Measurements from ENCODE around the gene ZFHX2.
"Not testable (repeated sequence)": the region's sequence is repeated elsewhere in the genome, so short reads cannot be mapped to it uniquely, and the experiment has no call there.

ZFHX2 gene

GRCh38 chr14:23544511-23545447, 6.8 kb downstream of the ZFHX2 start:
- no peak for DNase-seq (ENCODE audit: low read depth in 1 of 2, low spot score in 1 of 2)

DNA sequence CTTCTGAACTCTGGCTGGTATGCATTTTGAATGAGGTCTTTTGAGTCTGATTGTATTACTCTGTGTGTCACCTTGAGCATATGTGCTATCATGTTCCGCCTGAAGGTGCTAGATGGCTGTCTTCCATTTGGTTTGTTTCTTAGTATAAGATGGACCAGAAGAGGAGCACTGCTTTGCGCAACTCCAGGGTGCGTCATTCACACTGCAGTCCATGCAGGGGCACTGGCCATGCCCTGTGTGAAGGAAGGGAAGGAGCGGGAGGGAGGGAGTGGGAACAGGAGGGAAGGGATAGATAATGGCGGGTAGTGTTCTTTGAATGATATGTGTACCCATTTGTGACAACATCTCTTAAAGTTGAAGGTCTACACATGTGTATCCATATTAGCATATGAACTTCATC, 8.2 kb downstream of the ZFHX2 start:
- DNase-seq (ENCODE audit: low read depth in 1 of 2, low spot score in 1 of 2) = no peak

- DNase-seq (ENCODE audit: low read depth in 1 of 2, low spot score in 1 of 2) = no peak
These were observed 9.3 kb downstream of the ZFHX2 start for GRCh38 chr14:23542261-23542660.

DNA sequence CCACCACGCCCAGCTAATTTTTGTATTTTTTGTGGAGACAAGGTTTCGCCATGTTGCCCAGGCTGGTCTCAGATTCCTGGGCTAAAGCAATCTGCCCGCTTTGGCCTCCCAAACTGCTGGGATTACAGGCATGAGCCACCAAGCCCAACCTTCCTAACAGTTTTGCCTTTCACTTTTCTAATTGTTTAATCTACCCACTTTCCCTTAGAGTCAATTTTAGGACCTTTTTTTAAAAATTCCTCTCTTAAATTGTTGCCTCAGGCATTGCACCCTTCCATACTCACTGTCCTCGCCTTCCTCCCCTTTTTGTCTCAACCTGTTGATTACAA, 11.5 kb downstream of the ZFHX2 start:
- DNase-seq (ENCODE audit: low read depth in 1 of 2, low spot score in 1 of 2) = no peak

GRCh38 chr14:23539248-23540140, 12.1 kb downstream of the ZFHX2 start:
- DNase-seq (ENCODE audit: low read depth in 1 of 2, low spot score in 1 of 2) = no peak

DNA sequence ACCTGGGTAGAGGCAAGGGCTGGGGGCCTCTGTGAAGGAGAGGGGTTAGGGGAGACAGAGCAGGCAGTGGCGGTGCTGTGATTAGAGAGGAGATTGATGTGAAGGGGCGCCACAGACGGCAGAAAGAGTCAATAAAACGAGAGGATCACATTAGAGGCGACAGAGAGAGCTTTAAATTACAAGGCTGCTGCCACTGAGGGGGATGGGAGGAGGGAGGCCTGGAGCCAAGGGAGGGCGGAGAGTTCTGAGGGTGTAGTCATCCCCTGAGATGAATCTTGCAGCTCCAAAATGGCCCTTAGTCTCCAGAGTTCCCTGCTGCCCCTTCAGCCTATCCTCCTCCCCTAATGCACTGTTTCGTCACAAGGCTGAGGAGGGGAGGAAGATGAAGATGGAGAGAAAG, 12.8 kb downstream of the ZFHX2 start:
- no peak for DNase-seq (ENCODE audit: low read depth in 1 of 2, low spot score in 1 of 2)

DNA sequence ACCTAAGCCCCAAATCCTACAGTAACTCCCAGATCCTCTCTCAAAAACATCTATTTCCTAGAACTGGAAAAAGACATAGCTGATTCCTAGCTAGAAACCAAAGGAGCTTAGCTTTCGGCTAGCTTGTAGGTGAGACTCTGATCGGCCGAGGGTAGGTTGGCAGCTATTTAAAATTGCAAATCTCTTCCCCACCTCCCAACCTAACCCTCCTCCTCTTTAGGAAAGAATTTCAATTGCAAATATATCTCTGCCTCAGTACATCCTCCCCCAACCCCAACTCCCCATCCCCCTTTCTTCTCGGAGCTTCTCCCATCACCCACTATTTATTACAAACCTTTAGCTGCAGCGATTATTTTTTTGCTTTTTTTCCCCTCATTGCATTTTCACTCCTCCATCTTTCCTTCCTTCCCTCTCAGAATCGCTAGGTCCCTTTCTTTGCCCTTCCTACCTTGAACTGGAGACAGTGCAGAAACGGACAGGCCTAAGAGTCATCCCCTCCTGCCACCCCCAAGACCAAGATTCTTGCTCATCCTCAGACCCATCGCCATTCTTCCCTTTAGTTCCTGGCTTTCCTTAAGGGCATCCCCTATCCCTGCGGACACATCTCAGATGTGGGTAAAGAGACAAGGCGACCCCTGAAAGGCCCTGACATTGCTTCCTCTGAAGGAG, 13.4 kb downstream of the ZFHX2 start:
- no peak for DNase-seq (ENCODE audit: low read depth in 1 of 2, low spot score in 1 of 2)

- DNase-seq (ENCODE audit: low read depth in 1 of 2, low spot score in 1 of 2) = no peak
These were observed 14.1 kb downstream of the ZFHX2 start for GRCh38 chr14:23537351-23538049.

GRCh38 chr14:23536906-23537305, 14.7 kb downstream of the ZFHX2 start:
- DNase-seq (ENCODE audit: low read depth in 1 of 2, low spot score in 1 of 2) = not testable (repeated sequence)

DNA sequence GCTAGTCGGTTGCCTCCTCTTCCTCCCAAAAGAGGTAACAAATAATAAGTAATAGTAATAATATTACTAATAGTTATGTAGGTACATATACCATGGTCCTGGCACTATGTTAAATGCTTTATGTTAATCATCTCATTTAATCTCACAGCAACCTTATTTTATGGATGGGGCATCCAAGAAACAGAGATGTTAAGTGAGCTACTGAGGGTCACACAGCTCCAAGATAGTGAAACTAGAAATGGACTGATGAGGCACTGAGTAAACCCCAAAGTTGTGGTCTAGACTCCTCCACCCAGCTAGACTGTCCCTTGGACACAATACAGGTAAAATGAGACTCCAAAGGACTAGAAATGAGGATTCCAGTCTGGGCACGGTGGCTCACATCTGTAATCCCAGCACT, 15.1 kb downstream of the ZFHX2 start:
- no peak for DNase-seq (ENCODE audit: low read depth in 1 of 2, low spot score in 1 of 2)

DNA sequence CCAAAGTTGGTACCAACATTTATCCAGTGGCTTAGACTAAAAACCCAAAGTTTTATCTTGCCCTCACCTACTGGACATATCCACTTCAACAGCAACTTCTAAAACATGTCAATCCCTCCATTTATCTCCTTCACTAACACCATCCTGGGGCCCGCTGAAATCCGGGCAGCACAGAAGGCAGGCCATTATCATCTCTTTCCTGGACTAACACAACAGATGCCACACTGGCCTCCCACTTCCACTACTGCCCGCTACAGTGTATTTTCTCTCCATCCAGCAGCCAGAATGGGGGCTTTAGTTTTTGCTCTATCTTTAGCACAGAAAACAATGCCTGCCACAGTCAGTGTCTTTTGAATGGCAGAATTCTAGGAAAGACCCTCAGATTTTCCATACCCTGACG, 15.6 kb downstream of the ZFHX2 start:
- no peak for DNase-seq (ENCODE audit: low read depth in 1 of 2, low spot score in 1 of 2)

DNA sequence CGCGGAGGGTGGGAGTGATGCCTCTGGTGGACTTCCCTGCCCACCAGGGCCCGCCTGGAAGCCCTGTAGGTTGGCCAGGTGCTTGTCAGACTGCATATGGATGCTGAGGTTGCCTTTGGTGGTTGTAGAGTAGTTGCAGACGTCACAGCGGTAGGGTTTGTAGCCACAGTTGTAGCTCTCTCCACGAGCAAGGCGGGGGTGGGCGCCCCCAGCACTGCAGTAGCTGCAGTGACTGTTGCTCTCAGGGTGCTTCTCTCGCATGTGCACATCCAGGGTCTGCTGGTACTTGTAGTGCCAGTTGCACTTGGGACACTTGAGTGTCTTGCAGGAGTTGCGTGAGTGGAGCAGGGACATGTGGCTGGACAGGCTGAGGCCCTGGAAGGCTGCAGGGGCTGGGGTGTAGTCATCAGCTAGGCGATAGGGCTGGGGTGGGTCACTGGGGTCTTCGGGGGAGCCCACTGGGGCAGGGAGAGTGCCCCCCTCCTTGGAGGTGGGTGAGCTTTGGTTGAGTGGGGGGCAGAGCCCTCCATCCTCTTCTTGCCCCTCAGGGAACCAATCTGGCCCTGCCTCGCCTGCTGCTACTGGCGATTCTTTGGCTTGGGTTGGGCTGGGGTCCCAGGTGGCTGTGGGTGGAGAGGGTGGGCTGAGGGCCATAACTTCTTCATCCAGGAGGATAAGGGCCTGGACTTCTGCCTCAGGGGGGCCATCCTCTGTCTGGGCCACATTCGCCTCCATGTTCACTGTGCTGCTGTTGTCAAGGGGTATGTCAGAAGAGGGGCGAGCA, 17.7 kb downstream of the ZFHX2 start:
- DNase-seq (ENCODE audit: low read depth in 1 of 2, low spot score in 1 of 2) = no peak

- DNase-seq (ENCODE audit: low read depth in 1 of 2, low spot score in 1 of 2) = no peak
These were observed 18.9 kb downstream of the ZFHX2 start for GRCh38 chr14:23532658-23533057.

GRCh38 chr14:23531391-23531790, 20.2 kb downstream of the ZFHX2 start:
- no peak for DNase-seq (ENCODE audit: low read depth in 1 of 2, low spot score in 1 of 2)

DNA sequence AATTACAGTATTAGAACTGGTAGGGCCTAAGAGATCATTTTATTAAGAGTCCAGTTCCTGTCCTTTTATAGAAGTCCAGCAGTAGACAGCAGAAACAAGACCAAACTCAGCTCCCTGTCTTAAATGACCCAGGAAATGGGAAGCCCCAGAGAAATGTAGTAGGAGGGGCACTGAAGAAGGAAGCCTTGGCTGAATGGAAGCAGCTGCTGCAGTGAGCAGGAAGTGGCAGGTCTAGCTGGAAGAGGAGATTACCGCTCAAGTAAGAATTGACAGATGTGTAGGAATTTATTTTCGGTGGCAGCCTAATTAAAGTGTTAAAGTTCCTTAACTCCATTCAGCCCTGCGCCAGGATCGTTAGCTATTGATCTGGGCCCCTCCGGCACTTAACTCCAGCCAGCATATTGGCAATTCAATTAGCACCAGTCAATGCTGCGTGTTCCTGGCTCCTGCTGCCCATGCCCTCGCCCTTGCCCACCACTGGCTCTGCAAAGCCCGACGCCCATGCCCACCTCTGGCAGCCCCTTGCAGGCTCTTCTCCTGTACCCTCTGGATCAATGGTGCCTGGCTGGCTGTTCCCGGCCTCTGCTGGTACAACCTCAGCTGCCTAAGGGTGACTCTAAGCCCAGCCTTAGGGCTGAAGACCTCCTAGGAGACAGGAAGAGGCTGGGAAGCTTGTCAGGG, 21.1 kb downstream of the ZFHX2 start:
- DNase-seq (ENCODE audit: low read depth in 1 of 2, low spot score in 1 of 2) = no peak

DNA sequence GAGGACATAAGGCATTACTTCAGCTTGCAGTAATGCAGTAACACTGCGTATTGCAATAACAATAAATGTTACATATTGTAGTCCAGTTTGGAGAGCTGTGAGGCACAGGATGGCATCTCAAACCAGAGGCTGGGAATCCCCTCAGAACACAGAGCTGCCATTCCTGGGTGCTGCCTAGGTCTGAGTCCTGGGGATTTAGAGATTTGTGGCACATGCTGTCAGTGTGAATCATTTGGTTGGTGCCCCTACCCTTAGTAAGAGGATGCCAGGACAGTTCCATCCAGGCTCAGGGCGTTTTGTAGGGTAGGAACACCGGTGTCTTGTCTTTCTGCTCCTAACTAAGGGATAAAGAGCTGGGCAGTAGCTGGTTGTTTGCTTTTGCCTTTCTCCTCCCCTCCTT, 22.5 kb downstream of the ZFHX2 start:
- no peak for DNase-seq (ENCODE audit: low read depth in 1 of 2, low spot score in 1 of 2)

GRCh38 chr14:23528555-23528954, 23.0 kb downstream of the ZFHX2 start:
- no peak for DNase-seq (ENCODE audit: low read depth in 1 of 2, low spot score in 1 of 2)

DNA sequence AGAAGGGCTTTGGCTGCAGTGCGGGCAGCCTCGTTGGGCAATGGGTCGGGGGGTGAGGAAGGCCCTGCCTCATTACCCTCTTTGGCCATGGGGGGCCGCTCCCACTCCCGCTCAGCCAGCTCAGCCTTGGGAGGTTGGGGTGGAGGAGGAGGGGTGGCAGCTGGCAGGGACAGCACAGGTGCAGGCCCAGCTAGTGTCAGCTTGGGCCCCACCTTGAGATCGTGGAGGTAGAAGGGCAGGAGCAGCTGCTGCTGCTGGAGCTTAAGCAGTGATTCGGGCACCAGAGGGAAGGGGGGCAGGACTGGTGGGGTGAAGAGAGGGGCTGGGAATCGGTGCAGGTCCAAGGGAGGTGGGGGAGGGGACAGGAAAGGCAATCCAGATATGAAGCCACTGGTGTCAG, 26.0 kb downstream of the ZFHX2 start:
- DNase-seq (ENCODE audit: low read depth in 1 of 2, low spot score in 1 of 2) = no peak

- no peak for DNase-seq (ENCODE audit: low read depth in 1 of 2, low spot score in 1 of 2)
These were observed 26.6 kb downstream of the ZFHX2 start for GRCh38 chr14:23524954-23525353.
